ENCODE data around the gene GSTO1.

Gene GSTO1

DNA sequence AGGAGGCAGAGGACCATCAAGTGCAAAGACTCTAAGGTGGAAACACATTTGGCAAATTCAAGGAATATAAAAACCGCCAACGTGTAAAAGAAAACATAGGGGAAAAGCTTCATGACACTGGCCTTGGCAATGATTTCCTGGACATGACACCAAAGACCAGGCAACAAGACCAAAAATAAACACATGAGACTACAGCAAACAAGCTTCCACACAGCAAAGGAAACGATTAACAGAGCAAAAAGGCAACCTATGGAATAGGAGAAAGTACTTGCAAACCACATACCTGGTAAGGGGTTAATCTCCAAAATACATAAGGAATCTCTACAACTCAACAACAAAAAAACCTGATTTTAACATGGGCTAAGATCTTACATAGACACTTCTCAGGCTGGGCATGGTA is 3.5 kb downstream of the GSTO1 start:
- H3K27ac ChIP-seq, result no peak overlapping the region
- TF ChIP-seq, protein P1, sequence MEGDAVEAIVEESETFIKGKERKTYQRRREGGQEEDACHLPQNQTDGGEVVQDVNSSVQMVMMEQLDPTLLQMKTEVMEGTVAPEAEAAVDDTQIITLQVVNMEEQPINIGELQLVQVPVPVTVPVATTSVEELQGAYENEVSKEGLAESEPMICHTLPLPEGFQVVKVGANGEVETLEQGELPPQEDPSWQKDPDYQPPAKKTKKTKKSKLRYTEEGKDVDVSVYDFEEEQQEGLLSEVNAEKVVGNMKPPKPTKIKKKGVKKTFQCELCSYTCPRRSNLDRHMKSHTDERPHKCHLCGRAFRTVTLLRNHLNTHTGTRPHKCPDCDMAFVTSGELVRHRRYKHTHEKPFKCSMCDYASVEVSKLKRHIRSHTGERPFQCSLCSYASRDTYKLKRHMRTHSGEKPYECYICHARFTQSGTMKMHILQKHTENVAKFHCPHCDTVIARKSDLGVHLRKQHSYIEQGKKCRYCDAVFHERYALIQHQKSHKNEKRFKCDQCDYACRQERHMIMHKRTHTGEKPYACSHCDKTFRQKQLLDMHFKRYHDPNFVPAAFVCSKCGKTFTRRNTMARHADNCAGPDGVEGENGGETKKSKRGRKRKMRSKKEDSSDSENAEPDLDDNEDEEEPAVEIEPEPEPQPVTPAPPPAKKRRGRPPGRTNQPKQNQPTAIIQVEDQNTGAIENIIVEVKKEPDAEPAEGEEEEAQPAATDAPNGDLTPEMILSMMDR (conservative IDR thresholded peaks at IDR 0.05), result no peak

DNA sequence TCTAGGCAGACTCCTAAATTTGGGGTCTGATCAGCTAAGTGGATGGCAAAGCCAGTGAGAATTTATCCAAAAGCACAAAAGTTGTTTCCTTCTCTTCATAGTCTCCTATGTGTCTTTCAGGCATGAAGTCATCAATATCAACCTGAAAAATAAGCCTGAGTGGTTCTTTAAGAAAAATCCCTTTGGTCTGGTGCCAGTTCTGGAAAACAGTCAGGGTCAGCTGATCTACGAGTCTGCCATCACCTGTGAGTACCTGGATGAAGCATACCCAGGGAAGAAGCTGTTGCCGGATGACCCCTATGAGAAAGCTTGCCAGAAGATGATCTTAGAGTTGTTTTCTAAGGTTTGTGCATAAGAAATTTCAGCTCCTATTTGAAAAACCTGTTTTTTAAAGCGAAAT is 4.8 kb downstream of the GSTO1 start:
- TF ChIP-seq, protein P1 (conservative IDR thresholded peaks at IDR 0.05), result no peak
- no peak overlapping the region for H3K27ac ChIP-seq

DNA sequence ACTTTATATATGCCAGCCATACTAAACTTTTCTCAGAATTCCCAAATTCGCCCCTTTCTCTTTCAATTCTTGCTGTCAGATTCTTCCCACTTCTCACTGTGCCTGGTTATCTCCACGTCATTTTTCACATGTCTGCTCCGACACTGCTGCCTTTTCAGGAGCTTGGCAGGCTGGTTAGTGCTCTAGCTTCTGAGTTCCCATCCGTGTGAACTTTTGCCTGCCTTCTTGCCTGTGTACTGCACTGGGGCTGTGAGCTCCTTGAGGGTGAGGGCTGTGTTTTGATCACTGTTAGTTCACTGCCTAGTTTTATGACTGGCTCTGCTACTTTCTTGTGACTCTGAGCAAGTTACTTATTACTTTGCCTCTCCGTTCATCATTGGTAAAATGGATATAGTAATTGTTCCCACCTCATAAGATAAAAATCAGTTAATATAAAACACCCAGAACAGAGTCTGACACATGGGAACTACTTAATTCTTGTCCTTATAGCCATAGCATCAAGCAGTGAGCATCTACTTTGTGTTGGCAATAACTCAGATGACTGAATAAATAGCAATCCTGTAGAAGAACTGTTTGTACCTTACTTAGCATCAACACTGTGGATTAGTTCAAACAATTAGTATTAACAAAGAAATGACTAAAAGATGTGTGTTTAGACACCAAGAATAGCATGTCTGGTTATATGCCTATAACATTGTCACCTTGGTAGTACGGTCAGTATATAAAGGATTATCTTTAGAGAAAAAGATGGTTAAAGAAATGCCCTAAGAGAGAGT is 5.5 kb downstream of the GSTO1 start:
- TF ChIP-seq, protein P1 (conservative IDR thresholded peaks at IDR 0.05), result no peak
- H3K27ac ChIP-seq, result no peak overlapping the region

DNA sequence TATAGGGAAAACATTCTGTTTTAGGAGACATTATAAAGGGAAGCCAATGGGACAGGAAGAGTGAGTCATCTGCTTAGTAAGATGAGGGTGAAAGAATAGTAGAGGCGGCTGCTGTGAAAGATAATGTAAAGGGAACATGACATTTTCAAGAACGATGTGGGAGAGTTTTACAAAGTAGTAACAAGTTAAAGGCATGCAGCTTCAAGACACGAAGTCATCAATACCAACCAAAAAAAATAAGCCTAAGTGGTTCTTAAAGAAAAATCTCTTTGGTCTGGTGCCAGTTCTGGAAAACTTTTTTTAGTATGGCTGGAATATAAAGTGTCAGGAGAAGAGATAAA is 6.1 kb downstream of the GSTO1 start:
- H3K27ac ChIP-seq, result no peak overlapping the region

DNA sequence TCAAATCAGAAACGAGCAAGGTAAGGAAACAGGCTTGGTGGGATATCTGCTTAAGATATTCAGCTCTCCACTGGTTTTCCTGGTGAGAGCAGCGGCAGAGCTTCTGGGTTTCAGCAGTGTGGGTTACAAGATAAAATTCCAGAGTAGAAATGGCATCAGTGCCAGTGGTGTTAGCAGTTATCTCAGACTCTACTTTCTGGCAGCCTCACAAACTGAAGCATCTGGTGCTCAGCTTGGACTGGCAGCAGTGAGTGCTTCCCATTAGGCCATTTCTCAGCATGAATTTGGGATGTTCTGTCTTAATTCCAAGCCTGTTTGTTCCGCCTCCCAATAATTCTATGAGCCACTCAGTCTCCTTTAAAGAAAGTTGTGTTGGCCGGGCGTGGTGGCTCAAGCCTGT is 7.4 kb downstream of the GSTO1 start:
- TF ChIP-seq, protein P1 (conservative IDR thresholded peaks at IDR 0.05), result no peak
- no peak overlapping the region for H3K27ac ChIP-seq

More for the DNA sequence above, 6.1 kb downstream of the GSTO1 start:
- TF ChIP-seq, protein P1 (conservative IDR thresholded peaks at IDR 0.05), result no peak

DNA sequence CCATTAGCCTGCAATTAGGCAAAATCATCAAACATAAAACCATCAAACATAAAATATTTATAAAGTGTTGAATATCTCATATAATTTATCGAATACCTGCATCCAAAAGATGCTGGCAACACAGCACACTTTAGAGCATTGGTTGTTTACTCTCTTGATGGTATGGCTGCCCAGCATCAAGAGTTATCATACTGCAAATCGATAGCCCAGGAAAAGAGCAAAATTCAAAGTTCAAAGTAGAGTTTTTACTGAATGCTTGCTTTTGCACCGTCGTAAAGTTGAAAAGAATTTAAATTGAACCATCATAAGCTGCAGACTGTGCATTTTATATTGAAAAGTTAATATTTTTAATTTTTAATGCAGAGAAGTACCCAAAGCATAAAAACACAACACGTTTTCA is 10.1 kb downstream of the GSTO1 start:
- no peak overlapping the region for H3K27ac ChIP-seq

DNA sequence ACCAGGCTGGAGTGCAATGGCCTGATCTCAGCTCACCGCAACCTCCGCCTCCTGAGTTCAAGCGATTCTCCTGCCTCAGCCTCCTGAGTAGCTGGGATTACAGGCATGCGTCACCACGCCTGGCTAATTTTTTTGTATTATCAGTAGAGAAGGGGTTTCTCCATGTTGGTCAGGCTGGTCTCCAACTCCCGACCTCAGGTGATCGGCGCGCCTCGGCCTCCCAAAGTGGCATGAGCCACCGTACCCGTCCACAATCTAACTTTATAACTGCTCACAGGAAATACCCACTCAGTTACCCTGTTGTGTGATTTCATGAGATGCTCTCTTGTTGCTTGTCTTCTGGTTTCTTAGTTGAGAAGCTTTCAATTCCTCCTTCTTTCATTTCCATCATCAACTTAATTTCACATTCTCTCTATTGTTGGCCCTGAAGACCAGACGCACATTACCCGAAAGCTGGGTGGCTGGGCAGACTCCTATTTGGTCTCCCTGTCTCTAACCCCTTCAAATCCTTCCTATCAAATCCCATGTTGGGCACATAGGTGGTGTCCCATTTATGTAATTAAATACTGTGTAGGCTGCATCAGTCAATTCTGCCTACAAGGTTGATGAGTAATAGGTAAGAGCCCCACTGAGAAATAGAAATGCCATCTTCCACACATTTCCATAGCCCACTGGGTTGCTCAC is 13.2 kb downstream of the GSTO1 start:
- TF ChIP-seq, protein P1 (conservative IDR thresholded peaks at IDR 0.05), result no peak
- no peak overlapping the region; the same call in 1 of the 2 replicates for H3K27ac ChIP-seq

More for the DNA sequence above, 10.1 kb downstream of the GSTO1 start:
- TF ChIP-seq, protein P1 (conservative IDR thresholded peaks at IDR 0.05), result no peak

Measured in VCaP (cell line).